DMS 273 (cell line): ENCODE results near the gene GRK5.

Source experiments
- DNase-seq: peaks from one replicate; lab custom pipeline; 2025; ENCODE audit not compliant: unreplicated experiment; lab: John Stamatoyannopoulos, UW

The GRK5 gene

GRCh38 chr10:119496273-119496672 is 288.9 kb downstream of the GRK5 start:
- DNase-seq, result no peak

- no peak for DNase-seq
These were observed 289.9 kb downstream of the GRK5 start for GRCh38 chr10:119497243-119497642.

GRCh38 chr10:119498889-119499676 is 291.7 kb downstream of the GRK5 start:
- DNase-seq, result no peak

- no peak for DNase-seq
These were observed 292.3 kb downstream of the GRK5 start for GRCh38 chr10:119499677-119500002.

- DNase-seq, result no peak
These were observed 292.9 kb downstream of the GRK5 start for GRCh38 chr10:119500123-119500795.

- DNase-seq, result no peak
These were observed 293.4 kb downstream of the GRK5 start for GRCh38 chr10:119500821-119501220.

- DNase-seq, result no peak
These were observed 294.3 kb downstream of the GRK5 start for GRCh38 chr10:119501690-119502089.

- DNase-seq, result peak; percentile 21
These were observed 294.8 kb downstream of the GRK5 start for GRCh38 chr10:119502209-119502608.

- no peak for DNase-seq
These were observed 295.3 kb downstream of the GRK5 start for GRCh38 chr10:119502618-119503155.

- DNase-seq, result peak; percentile 60
These were observed 296.4 kb downstream of the GRK5 start for GRCh38 chr10:119503821-119504220.

- DNase-seq, result no peak
These were observed 297.3 kb downstream of the GRK5 start for GRCh38 chr10:119504651-119505050.

GRCh38 chr10:119505131-119505551 is 297.8 kb downstream of the GRK5 start:
- DNase-seq, result no peak
